SK-N-SH treated with all-trans-retinoic acid at 6 μM for 48 hours (cell line): Measurements from ENCODE around the gene GFRA1.

Experiments
- ARNTL ChIP-seq: fragments of 450-650 bp; formaldehyde crosslinking; IDR thresholded peaks from 2 replicates; pipeline ENCODE4 v1.5.0; 2020; ENCODE audit warnings: low read depth, mild to moderate bottlenecking, moderate library complexity, borderline replicate concordance
- ISL1 ChIP-seq: fragments of 250-450 bp; sonication (Bioruptor Pico); IDR thresholded peaks from 2 replicates; pipeline ENCODE4 v2.1.2; 2022; ENCODE audit warnings: mild to moderate bottlenecking, moderate library complexity
- OSR1 ChIP-seq: fragments of 250-450 bp; sonication (Bioruptor Pico); IDR thresholded peaks from 2 replicates; pipeline ENCODE4 v1.8.0; 2022; ENCODE audit warnings: moderate library complexity, mild to moderate bottlenecking, inconsistent platforms
- PATZ1 ChIP-seq: fragments of 250-450 bp; sonication (Bioruptor Pico); IDR thresholded peaks from 2 replicates; pipeline ENCODE4 v1.8.0; 2020; ENCODE audit warnings: mild to moderate bottlenecking, moderate library complexity, borderline replicate concordance
- TOX ChIP-seq: fragments of 250-450 bp; sonication (Bioruptor Pico); IDR thresholded peaks from 2 replicates; pipeline ENCODE4 v1.8.0; 2021; ENCODE audit warnings: mild to moderate bottlenecking, moderate library complexity, borderline replicate concordance
- ZFP3 ChIP-seq: fragments of 250-450 bp; sonication (Bioruptor Pico); IDR thresholded peaks from 2 replicates; pipeline ENCODE4 v1.5.0; 2020; ENCODE audit warnings: mild to moderate bottlenecking, moderate library complexity

GRCh38 chr10:116171505-116171904 lies 101.5 kb downstream of the GFRA1 start:
- TF ChIP-seq PATZ1 (CRISPR knock-in tag) (no peak), OSR1 (CRISPR knock-in tag) (no peak), TOX (CRISPR knock-in tag) (no peak), ZFP3 (CRISPR knock-in tag) (no peak), ISL1 (CRISPR knock-in tag) (no peak), ARNTL (CRISPR knock-in tag) (no peak)
